Measurements from ENCODE around the gene PLEKHA4.

DNA sequence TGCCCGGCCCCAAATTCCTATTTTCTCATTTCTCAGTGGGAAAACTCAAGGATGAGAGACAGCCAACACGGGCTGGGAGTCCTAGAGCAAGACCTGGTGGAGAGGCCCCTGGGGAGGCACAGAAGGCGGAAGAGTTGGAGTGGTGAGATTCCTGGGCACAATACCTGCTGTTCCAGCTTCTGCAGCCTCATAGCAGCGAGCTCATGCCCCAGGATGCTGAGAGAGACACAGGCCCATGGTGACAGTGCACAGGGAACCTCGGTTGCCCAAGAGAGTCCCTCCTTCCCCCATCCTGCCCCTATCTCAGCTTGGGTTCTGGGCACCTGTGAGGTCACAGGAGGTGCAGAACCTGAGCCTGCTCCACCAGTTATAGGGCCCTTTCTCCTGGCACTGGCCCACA, 28.8 kb upstream of the PLEKHA4 start:
- no peak for TF ChIP-seq NFRKB (IDR thresholded peaks at IDR 0.05)
- no peak for TF ChIP-seq SRF (IDR thresholded peaks at IDR 0.05; ENCODE audit: low read depth, low read length)
